SK-N-SH (cell line): ENCODE measurements around the gene DPH6. TPM values are rescaled to one million over a fixed set of nuclear protein-coding genes. Genes with fewer than 3 reads are reported as not detected.

Experiments
- CTCF ChIA-PET: fragments of 300-600, 350-600 bp; formaldehyde crosslinking; extraction: SDS; loops from one replicate; lab custom pipeline; 2021; lab: Yijun Ruan, JAX
- POLR2A ChIA-PET: fragments of 350-600 bp; sonication (Branson Sonifier 250); formaldehyde crosslinking; extraction: SDS; loops from one replicate; lab custom pipeline; 2020; ENCODE audit warnings: antibody characterized with exemption, inconsistent platforms; lab: Yijun Ruan, JAX
- DNase-seq: peaks from one replicate; pipeline ENCODE4 v3.0.0; 2012
- H2AFZ ChIP-seq: fragments of 200-600 bp; sonication (generic); 2 replicates; pipeline ENCODE4 v1.8.1; 2016; ENCODE audit warnings: antibody characterized with exemption, mild to moderate bottlenecking, low read depth
- H3F3A ChIP-seq: fragments of 200-600 bp; sonication (generic); replicated peaks from 2 replicates; pipeline ENCODE3; 2016; ENCODE audit warnings: antibody characterized with exemption, mild to moderate bottlenecking; ENCODE audit not compliant: insufficient read depth
- H3K27ac ChIP-seq, 2 experiments: fragments of 200-500 bp in 1 of 2; fragments of 200-600 bp in 1 of 2; sonication (Bioruptor generic) in 1 of 2; sonication (generic), shearing (Covaris generic) in 1 of 2; 2 replicates each; pipeline versions ENCODE4 v1.5.1 to v1.6.1; 2014 to 2016; ENCODE audit warnings: low read depth in 2 of 2, inconsistent platforms in 1 of 2, low read length in 1 of 2, mild to moderate bottlenecking in 1 of 2, mixed read lengths in 1 of 2
- H3K27me3 ChIP-seq: fragments of 200-600 bp; sonication (generic), shearing (Covaris generic); 2 replicates; pipeline ENCODE4 v1.6.1; 2016; ENCODE audit warnings: mixed run types; ENCODE audit not compliant: insufficient read depth
- H3K36me3 ChIP-seq, 2 experiments: fragments of 200-500 bp in 1 of 2; fragments of 200-600 bp in 1 of 2; sonication (Bioruptor generic) in 1 of 2; sonication (generic) in 1 of 2; replicated peaks in 1 of 2; 2 replicates each; pipeline versions ENCODE3 to v1.5.1; 2014 to 2016; ENCODE audit warnings: low read length in 1 of 2, mild to moderate bottlenecking in 1 of 2; ENCODE audit not compliant: insufficient read depth in 2 of 2, control insufficient read depth in 1 of 2
- H3K4me1 ChIP-seq, 2 experiments: fragments of 200-500 bp in 1 of 2; fragments of 200-600 bp in 1 of 2; sonication (Bioruptor generic) in 1 of 2; sonication (generic), shearing (Covaris generic) in 1 of 2; 2 replicates each; pipeline versions ENCODE4 v1.5.1 to v1.6.1; 2014 to 2016; ENCODE audit warnings: low read depth in 1 of 2, low read length in 1 of 2, mixed run types in 1 of 2; ENCODE audit not compliant: insufficient read depth in 2 of 2, control insufficient read depth in 1 of 2
- H3K4me2 ChIP-seq: fragments of 200-600 bp; sonication (generic), shearing (Covaris generic); 2 replicates; pipeline ENCODE4 v1.6.1; 2017; ENCODE audit warnings: mixed run types
- H3K4me3 ChIP-seq, 2 experiments: fragments of 200-500 bp in 1 of 2; fragments of 200-600 bp in 1 of 2; sonication (Bioruptor generic) in 1 of 2; sonication (generic), shearing (Covaris generic) in 1 of 2; 2 replicates each; pipeline versions ENCODE4 v1.5.1 to v1.8.1; 2014 to 2016; ENCODE audit warnings: low read depth in 2 of 2, inconsistent platforms in 1 of 2, low read length in 1 of 2, mild to moderate bottlenecking in 1 of 2, mixed read lengths in 1 of 2, moderate library complexity in 1 of 2
- H3K79me2 ChIP-seq: fragments of 200-600 bp; sonication (generic); 2 replicates; pipeline ENCODE4 v1.8.1; 2017; ENCODE audit warnings: mild to moderate bottlenecking; ENCODE audit not compliant: insufficient read depth
- H3K9ac ChIP-seq: fragments of 200-600 bp; sonication (generic); 2 replicates; pipeline ENCODE4 v1.6.1; 2017; ENCODE audit warnings: mixed run types
- H3K9me2 ChIP-seq: fragments of 200-600 bp; sonication (generic); 2 replicates; pipeline ENCODE4 v1.6.1; 2017; ENCODE audit warnings: mixed run types
- H3K9me3 ChIP-seq: fragments of 200-600 bp; sonication (generic); 2 replicates; pipeline ENCODE4 v1.6.1; 2017; ENCODE audit warnings: mixed run types, mild to moderate bottlenecking, moderate library complexity
- H4K20me1 ChIP-seq: fragments of 200-600 bp; sonication (generic); 2 replicates; pipeline ENCODE4 v1.6.1; 2017; ENCODE audit warnings: mild to moderate bottlenecking, mixed run types; ENCODE audit not compliant: insufficient read depth
- EZH2phosphoT487 ChIP-seq: fragments of 200-600 bp; sonication (generic); IDR thresholded peaks from 2 replicates; pipeline ENCODE4 v1.6.1; 2017; ENCODE audit warnings: low read depth, mixed run types, mild to moderate bottlenecking, antibody characterized with exemption, moderate library complexity, borderline replicate concordance
- FOXM1 ChIP-seq: IDR thresholded peaks from 2 replicates; pipeline ENCODE4 v1.4.0; 2012; ENCODE audit warnings: low read depth, mild to moderate bottlenecking
- GATA2 ChIP-seq: sonication (generic); formaldehyde crosslinking; IDR thresholded peaks from 2 replicates; pipeline ENCODE4 v1.5.0; 2020; ENCODE audit warnings: mild to moderate bottlenecking, missing genetic modification reagents
- MXI1 ChIP-seq: IDR thresholded peaks from 2 replicates; pipeline ENCODE4 v1.6.1; 2012; ENCODE audit warnings: mild to moderate bottlenecking, low read depth, low read length, improper control_type of control experiment
- NFIC ChIP-seq: IDR thresholded peaks from 2 replicates; pipeline ENCODE4 v1.4.0; 2012; ENCODE audit warnings: borderline replicate concordance
- NRF1 ChIP-seq: IDR thresholded peaks from 2 replicates; pipeline ENCODE4 v1.6.1; 2012; ENCODE audit warnings: low read depth, mild to moderate bottlenecking, low read length
- SMC3 ChIP-seq: IDR thresholded peaks from 2 replicates; pipeline ENCODE4 v1.6.1; 2012; ENCODE audit warnings: low read depth, low read length, improper control_type of control experiment
- TAF1 ChIP-seq: IDR thresholded peaks from 2 replicates; pipeline ENCODE4 v1.6.1; 2012; ENCODE audit warnings: low read depth, mild to moderate bottlenecking, low read length, moderate library complexity, borderline replicate concordance
- TCF12 ChIP-seq: IDR thresholded peaks from 2 replicates; pipeline ENCODE4 v1.4.0; 2012
- WGBS: methylation state at CpG from one replicate; pipeline ENCODE4 v1.1.6; 2017; ENCODE audit warnings: low lambda C conversion rate; 5-methylcytosine and 5-hydroxymethylcytosine counted together
- polyA plus RNA-seq, 3 experiments: library from polyadenylated mRNA; depleted of rRNA; stranded (reverse); fragments of >200 nt; gene quantifications; 2 replicates each; pipeline ENCODE4 v1.2.3, GENCODE V29; 2012
- TF ChIP-seq, protein P1 (sequence below): IDR thresholded peaks from 2 replicates; pipeline ENCODE4 v1.4.0; 2012; ENCODE audit warnings: low read depth, borderline replicate concordance
- TF ChIP-seq, protein P2 (sequence below): IDR thresholded peaks from 2 replicates; pipeline ENCODE4; 2012
- TF ChIP-seq, protein P3 (sequence below): fragments of 150-350 bp; IDR thresholded peaks from 2 replicates; pipeline ENCODE4 v1.6.1; 2017; ENCODE audit warnings: antibody characterized with exemption, low read length, low read depth, borderline replicate concordance
- TF ChIP-seq, protein P4 (sequence below): IDR thresholded peaks from 2 replicates; pipeline ENCODE4 v1.4.0; 2012; ENCODE audit warnings: low read depth
- TF ChIP-seq, protein P5 (sequence below): fragments of 150-350 bp; IDR thresholded peaks from 2 replicates; pipeline ENCODE4 v1.6.1; 2016; ENCODE audit warnings: mild to moderate bottlenecking, low read depth, low read length
- TF ChIP-seq, protein P6 (sequence below): IDR thresholded peaks from 2 replicates; pipeline ENCODE4 v1.6.1; 2012; ENCODE audit warnings: mild to moderate bottlenecking, low read depth, low read length, moderate library complexity

DPH6 gene
- polyA plus RNA-seq, 1 of the 3 experiments (the other 2 are of a cell fraction), result 15.7 TPM

DNA sequence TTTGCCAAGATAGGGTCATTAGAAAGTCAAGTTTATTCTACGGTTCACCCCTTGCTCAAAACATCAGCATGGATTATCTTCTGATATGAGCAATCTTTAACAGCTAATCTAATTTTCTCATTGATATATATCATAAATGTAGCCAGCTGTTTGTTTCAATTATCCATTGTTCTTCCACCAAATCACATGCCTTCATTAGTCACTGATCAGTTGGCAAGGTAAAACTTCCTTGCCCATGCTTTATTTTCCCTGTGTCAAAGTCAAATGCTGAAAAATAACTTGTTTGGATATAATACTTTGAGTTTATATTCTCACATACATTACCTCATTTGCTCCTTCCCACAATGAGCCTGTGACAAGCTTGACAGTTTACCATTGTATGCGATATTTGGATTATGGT is 60.6 kb downstream of the DPH6 start:
- Histone ChIP-seq H3K36me3 (peaks cover 0 to 8% of the 10 kb centered on the region in 2 experiments), H3K4me3 (no peak overlapping the region), H3K27ac (no peak overlapping the region), H2AFZ (no peak overlapping the region), H4K20me1 (no peaks in the 10 kb centered on the region), H3F3A (no peaks in the 10 kb centered on the region), H3K4me1 (peaks cover 0 to 5% of the 10 kb centered on the region in 2 experiments; a peak in 2 of 4 replicates), H3K9ac (no peak overlapping the region), H3K9me3 (no peaks in the 10 kb centered on the region), H3K79me2 (no peaks in the 10 kb centered on the region), H3K4me2 (no peak overlapping the region), H3K9me2 (no peaks in the 10 kb centered on the region), H3K27me3 (no peaks in the 10 kb centered on the region)
- no peak for DNase-seq
- no peak for TF ChIP-seq NRF1
- TF ChIP-seq, protein P1, sequence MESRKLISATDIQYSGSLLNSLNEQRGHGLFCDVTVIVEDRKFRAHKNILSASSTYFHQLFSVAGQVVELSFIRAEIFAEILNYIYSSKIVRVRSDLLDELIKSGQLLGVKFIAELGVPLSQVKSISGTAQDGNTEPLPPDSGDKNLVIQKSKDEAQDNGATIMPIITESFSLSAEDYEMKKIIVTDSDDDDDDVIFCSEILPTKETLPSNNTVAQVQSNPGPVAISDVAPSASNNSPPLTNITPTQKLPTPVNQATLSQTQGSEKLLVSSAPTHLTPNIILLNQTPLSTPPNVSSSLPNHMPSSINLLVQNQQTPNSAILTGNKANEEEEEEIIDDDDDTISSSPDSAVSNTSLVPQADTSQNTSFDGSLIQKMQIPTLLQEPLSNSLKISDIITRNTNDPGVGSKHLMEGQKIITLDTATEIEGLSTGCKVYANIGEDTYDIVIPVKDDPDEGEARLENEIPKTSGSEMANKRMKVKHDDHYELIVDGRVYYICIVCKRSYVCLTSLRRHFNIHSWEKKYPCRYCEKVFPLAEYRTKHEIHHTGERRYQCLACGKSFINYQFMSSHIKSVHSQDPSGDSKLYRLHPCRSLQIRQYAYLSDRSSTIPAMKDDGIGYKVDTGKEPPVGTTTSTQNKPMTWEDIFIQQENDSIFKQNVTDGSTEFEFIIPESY, result no peak
- TF ChIP-seq GATA2, result no peak
- ChIA-PET POLR2A (no interaction called here), CTCF (no interaction called here)
- WGBS, result 87% methylated on average over 2 of the region's 2 CpGs

DNA sequence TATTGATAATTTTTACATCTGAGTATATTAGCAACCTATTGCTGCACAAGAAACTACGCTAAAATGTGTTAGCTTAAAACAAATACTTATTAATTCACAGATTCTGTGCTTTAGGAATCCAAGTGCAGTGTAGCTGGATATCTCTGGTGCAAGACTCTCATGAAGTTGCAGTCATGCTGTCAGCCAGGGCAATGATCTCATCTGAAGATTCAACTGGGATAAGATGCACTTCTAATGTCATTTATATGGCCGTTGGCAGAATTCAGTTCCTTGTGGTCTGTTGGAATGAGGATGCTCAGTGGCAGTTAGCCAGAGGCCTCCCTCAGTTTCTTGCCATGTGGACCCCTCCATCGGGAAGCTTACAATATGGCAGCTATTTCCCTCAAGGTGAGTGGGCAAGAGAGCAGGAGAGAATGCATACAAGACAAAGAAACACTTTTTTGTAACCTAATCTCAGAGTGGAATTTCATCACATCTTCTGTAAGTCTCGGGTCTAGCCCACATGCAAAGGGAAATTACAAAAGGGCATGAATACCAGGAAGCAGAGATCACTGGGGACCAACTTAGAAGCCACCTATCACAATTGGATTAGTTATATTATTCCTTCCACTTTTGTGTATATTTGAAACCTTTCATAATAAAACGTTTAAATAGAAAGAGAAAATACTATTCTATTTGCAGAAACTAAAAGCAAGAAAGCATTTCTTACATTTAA is 61.6 kb downstream of the DPH6 start:
- Histone ChIP-seq H3K4me2 (no peak overlapping the region), H2AFZ (no peak overlapping the region), H3K4me3 (no peak overlapping the region), H3K27ac (no peak overlapping the region), H3K9me2 (no peaks in the 10 kb centered on the region), H3K27me3 (no peaks in the 10 kb centered on the region), H3K79me2 (no peaks in the 10 kb centered on the region), H3K4me1 (peaks cover 0 to 7% of the 10 kb centered on the region in 2 experiments; a peak in 2 of 4 replicates), H3F3A (no peaks in the 10 kb centered on the region), H3K36me3 (peaks cover 0 to 8% of the 10 kb centered on the region in 2 experiments), H3K9me3 (no peaks in the 10 kb centered on the region), H4K20me1 (no peaks in the 10 kb centered on the region), H3K9ac (no peak overlapping the region)
- WGBS, result 84% methylated on average over 5 of the region's 5 CpGs
- no peak for DNase-seq
- TF ChIP-seq, protein P2, sequence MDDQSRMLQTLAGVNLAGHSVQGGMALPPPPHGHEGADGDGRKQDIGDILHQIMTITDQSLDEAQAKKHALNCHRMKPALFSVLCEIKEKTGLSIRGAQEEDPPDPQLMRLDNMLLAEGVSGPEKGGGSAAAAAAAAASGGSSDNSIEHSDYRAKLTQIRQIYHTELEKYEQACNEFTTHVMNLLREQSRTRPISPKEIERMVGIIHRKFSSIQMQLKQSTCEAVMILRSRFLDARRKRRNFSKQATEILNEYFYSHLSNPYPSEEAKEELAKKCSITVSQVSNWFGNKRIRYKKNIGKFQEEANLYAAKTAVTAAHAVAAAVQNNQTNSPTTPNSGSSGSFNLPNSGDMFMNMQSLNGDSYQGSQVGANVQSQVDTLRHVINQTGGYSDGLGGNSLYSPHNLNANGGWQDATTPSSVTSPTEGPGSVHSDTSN, result no peak
- TF ChIP-seq FOXM1, result no peak
- TF ChIP-seq SMC3, result no peak
- no peak for TF ChIP-seq NFIC
- TF ChIP-seq, protein P3, sequence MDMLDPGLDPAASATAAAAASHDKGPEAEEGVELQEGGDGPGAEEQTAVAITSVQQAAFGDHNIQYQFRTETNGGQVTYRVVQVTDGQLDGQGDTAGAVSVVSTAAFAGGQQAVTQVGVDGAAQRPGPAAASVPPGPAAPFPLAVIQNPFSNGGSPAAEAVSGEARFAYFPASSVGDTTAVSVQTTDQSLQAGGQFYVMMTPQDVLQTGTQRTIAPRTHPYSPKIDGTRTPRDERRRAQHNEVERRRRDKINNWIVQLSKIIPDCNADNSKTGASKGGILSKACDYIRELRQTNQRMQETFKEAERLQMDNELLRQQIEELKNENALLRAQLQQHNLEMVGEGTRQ, result no peak
- TF ChIP-seq EZH2phosphoT487, result no peak
- TF ChIP-seq, protein P4, sequence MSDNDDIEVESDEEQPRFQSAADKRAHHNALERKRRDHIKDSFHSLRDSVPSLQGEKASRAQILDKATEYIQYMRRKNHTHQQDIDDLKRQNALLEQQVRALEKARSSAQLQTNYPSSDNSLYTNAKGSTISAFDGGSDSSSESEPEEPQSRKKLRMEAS, result no peak
- TF ChIP-seq, protein P5, sequence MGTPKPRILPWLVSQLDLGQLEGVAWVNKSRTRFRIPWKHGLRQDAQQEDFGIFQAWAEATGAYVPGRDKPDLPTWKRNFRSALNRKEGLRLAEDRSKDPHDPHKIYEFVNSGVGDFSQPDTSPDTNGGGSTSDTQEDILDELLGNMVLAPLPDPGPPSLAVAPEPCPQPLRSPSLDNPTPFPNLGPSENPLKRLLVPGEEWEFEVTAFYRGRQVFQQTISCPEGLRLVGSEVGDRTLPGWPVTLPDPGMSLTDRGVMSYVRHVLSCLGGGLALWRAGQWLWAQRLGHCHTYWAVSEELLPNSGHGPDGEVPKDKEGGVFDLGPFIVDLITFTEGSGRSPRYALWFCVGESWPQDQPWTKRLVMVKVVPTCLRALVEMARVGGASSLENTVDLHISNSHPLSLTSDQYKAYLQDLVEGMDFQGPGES, result no peak
- TF ChIP-seq TAF1, result no peak
- no peak for TF ChIP-seq MXI1
- TF ChIP-seq, protein P6, sequence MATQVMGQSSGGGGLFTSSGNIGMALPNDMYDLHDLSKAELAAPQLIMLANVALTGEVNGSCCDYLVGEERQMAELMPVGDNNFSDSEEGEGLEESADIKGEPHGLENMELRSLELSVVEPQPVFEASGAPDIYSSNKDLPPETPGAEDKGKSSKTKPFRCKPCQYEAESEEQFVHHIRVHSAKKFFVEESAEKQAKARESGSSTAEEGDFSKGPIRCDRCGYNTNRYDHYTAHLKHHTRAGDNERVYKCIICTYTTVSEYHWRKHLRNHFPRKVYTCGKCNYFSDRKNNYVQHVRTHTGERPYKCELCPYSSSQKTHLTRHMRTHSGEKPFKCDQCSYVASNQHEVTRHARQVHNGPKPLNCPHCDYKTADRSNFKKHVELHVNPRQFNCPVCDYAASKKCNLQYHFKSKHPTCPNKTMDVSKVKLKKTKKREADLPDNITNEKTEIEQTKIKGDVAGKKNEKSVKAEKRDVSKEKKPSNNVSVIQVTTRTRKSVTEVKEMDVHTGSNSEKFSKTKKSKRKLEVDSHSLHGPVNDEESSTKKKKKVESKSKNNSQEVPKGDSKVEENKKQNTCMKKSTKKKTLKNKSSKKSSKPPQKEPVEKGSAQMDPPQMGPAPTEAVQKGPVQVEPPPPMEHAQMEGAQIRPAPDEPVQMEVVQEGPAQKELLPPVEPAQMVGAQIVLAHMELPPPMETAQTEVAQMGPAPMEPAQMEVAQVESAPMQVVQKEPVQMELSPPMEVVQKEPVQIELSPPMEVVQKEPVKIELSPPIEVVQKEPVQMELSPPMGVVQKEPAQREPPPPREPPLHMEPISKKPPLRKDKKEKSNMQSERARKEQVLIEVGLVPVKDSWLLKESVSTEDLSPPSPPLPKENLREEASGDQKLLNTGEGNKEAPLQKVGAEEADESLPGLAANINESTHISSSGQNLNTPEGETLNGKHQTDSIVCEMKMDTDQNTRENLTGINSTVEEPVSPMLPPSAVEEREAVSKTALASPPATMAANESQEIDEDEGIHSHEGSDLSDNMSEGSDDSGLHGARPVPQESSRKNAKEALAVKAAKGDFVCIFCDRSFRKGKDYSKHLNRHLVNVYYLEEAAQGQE, result no peak
- TF ChIP-seq TCF12, result no peak
- CTCF ChIA-PET, result interaction anchor here (0.6 kb wide), 2 partner anchors 119 to 978 kb away, joined by 3 read pairs; no protein-coding TSS in a partner anchor
- POLR2A ChIA-PET, result no interaction called here
